ENCODE measurements around the gene CORO6. TPM values are rescaled to one million over a fixed set of nuclear protein-coding genes. Genes with fewer than 3 reads are reported as not detected.

CORO6 gene
- total RNA-seq, 1 experiment from 2014 or later, result 9.7 TPM

DNA sequence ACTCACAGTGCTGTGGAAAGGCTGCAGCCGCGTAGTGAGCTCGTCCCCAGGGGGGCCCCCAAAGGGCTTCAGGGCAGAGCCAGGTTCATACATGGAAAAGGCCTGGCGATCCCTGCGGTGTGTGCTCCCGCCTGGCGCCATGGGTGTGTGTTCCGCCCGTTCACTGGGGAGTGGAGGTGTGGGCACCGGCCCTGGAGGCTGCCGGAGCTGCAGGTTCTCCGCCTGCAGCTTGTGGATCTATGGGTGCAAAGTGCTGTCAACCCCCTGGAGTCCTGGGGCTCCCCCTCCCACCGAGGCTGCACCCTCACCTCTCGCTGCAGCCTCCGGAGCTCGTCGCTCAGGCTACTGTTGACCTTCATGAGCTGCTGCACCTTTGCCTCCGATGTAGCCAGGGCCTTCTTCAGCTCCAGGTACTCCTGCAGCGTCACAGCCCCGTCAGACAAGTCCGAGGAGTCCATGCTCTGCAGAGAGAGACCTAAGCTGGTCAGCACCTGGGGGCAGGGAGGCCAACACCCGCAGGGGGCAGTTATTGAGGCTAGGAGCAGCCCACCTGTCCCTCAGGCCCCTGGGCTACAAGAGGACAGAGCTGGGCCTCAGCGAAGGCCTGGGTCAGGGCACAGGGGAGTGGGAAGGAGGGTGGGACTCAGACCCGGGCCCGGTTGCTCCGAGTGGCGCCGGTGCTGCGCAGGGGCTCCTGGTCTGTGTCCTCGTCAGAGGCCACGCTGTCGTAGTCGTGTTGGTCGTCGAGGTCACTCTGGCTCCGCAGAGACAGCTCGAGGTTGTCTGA, 46.3 kb downstream of the CORO6 start:
- in situ Hi-C loops (cut with HindIII; ENCODE audit: low pct_unique_long_range_greater_than_20kb, low sequenced_read_pairs), result no loop called here
- no peak overlapping the region for H3K4me3 ChIP-seq (ENCODE audit: low read depth in 2 of 2, low read length in 2 of 2)
- intact Hi-C loops (cut with micrococcal nuclease; ENCODE audit: unreplicated experiment), result no loop called here
- ChIA-PET POLR2A (interaction anchor here (0.5 kb wide), 1 partner anchor 64 kb away, joined by 4 read pairs; no protein-coding TSS in a partner anchor), CTCF (interaction anchor here (0.5 to 0.8 kb wide), 2 partner anchors 43 to 225 kb away, joined by 4 to 8 read pairs; no protein-coding TSS in a partner anchor)
- no peaks in the 10 kb centered on the region for H3K9me3 ChIP-seq (ENCODE audit: control insufficient read depth, insufficient read depth, low read depth, low read length)
- no peak overlapping the region for H3K27ac ChIP-seq (ENCODE audit: low read length)
- no TSS peak for BruUV-seq (replicated peaks)
- ATAC-seq (no peak), DNase-seq (ENCODE audit: low read depth, low spot score) (no peak)
- H3K27me3 ChIP-seq (ENCODE audit: control insufficient read depth, insufficient read depth, low read length), result no peaks in the 10 kb centered on the region
- no peaks in the 10 kb centered on the region for H3K4me1 ChIP-seq (ENCODE audit: control insufficient read depth, insufficient read depth, low read length)
- H3K36me3 ChIP-seq (ENCODE audit: control insufficient read depth, insufficient read depth, low read length), result no peaks in the 10 kb centered on the region
- TF ChIP-seq, protein P1, sequence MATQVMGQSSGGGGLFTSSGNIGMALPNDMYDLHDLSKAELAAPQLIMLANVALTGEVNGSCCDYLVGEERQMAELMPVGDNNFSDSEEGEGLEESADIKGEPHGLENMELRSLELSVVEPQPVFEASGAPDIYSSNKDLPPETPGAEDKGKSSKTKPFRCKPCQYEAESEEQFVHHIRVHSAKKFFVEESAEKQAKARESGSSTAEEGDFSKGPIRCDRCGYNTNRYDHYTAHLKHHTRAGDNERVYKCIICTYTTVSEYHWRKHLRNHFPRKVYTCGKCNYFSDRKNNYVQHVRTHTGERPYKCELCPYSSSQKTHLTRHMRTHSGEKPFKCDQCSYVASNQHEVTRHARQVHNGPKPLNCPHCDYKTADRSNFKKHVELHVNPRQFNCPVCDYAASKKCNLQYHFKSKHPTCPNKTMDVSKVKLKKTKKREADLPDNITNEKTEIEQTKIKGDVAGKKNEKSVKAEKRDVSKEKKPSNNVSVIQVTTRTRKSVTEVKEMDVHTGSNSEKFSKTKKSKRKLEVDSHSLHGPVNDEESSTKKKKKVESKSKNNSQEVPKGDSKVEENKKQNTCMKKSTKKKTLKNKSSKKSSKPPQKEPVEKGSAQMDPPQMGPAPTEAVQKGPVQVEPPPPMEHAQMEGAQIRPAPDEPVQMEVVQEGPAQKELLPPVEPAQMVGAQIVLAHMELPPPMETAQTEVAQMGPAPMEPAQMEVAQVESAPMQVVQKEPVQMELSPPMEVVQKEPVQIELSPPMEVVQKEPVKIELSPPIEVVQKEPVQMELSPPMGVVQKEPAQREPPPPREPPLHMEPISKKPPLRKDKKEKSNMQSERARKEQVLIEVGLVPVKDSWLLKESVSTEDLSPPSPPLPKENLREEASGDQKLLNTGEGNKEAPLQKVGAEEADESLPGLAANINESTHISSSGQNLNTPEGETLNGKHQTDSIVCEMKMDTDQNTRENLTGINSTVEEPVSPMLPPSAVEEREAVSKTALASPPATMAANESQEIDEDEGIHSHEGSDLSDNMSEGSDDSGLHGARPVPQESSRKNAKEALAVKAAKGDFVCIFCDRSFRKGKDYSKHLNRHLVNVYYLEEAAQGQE (IDR thresholded peaks at IDR 0.05; ENCODE audit: insufficient read depth in 1 of 2, low read depth in 2 of 2, low read length in 1 of 2), result no peak
- TF ChIP-seq, protein P2, sequence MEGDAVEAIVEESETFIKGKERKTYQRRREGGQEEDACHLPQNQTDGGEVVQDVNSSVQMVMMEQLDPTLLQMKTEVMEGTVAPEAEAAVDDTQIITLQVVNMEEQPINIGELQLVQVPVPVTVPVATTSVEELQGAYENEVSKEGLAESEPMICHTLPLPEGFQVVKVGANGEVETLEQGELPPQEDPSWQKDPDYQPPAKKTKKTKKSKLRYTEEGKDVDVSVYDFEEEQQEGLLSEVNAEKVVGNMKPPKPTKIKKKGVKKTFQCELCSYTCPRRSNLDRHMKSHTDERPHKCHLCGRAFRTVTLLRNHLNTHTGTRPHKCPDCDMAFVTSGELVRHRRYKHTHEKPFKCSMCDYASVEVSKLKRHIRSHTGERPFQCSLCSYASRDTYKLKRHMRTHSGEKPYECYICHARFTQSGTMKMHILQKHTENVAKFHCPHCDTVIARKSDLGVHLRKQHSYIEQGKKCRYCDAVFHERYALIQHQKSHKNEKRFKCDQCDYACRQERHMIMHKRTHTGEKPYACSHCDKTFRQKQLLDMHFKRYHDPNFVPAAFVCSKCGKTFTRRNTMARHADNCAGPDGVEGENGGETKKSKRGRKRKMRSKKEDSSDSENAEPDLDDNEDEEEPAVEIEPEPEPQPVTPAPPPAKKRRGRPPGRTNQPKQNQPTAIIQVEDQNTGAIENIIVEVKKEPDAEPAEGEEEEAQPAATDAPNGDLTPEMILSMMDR (IDR thresholded peaks at IDR 0.05), result no peak
- TF ChIP-seq SIN3A (IDR thresholded peaks at IDR 0.05; ENCODE audit: borderline replicate concordance, insufficient read depth, low read depth, low read length), result no peak
- TF ChIP-seq TCF7L2 (IDR thresholded peaks at IDR 0.05; ENCODE audit: low read depth, low read length), result no peak
- TF ChIP-seq POLR2AphosphoS5 (IDR thresholded peaks at IDR 0.05; ENCODE audit: low read depth, low read length), result no peak; the same call in 1 of the 2 replicates

DNA sequence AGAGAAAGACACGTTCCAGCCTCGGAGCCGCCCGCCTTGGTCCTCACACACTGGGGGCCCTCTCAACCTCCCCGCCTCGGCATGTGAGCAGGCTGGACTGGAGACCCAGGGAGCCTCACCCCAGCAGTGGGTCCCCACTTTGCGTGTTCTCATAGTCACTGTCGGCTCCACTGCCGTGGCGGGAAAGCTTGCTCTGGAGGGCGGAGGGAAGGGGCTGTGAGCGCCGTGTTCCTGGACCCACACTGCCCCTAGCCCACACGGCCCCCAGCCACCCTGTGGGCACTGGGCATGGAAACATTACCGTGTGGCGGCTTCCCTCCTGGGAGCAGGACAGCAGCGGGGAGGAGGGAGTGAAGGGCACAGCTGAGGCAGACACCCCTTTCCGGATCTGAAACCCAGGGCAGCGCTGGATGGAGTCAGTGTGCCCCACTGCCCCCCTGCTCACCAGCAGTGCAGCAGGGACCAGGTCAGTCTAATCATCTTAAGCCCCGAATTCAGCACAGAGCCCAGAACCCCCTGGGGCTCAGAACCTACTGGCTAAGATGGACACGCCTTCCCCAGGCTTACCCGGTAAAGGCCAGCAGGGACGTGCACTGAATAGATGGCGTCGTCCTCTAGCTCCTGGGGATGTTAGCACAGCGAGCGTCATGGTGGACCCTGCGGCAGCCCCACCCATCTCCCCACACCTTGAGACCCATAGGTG, 47.0 kb downstream of the CORO6 start:
- H3K4me3 ChIP-seq (ENCODE audit: low read depth in 2 of 2, low read length in 2 of 2), result no peak overlapping the region
- ChIA-PET CTCF (interaction anchor here (0.8 kb wide), 1 partner anchor 43 kb away, joined by 4 read pairs; no protein-coding TSS in a partner anchor), POLR2A (no interaction called here)
- H3K4me1 ChIP-seq (ENCODE audit: control insufficient read depth, insufficient read depth, low read length), result no peaks in the 10 kb centered on the region
- no peak overlapping the region for H3K27ac ChIP-seq (ENCODE audit: low read length)
- no peaks in the 10 kb centered on the region for H3K27me3 ChIP-seq (ENCODE audit: control insufficient read depth, insufficient read depth, low read length)
- no peak; the same call in 1 of the 2 replicates for TF ChIP-seq POLR2AphosphoS5 (IDR thresholded peaks at IDR 0.05; ENCODE audit: low read depth, low read length)
- TF ChIP-seq TCF7L2 (IDR thresholded peaks at IDR 0.05; ENCODE audit: low read depth, low read length), result no peak
- no peak for TF ChIP-seq SIN3A (IDR thresholded peaks at IDR 0.05; ENCODE audit: borderline replicate concordance, insufficient read depth, low read depth, low read length)
- DNase-seq (ENCODE audit: low read depth, low spot score) (no peak), ATAC-seq (no peak)
- intact Hi-C loops (cut with micrococcal nuclease; ENCODE audit: unreplicated experiment), result no loop called here
- in situ Hi-C loops (cut with HindIII; ENCODE audit: low pct_unique_long_range_greater_than_20kb, low sequenced_read_pairs), result no loop called here
- H3K9me3 ChIP-seq (ENCODE audit: control insufficient read depth, insufficient read depth, low read depth, low read length), result no peaks in the 10 kb centered on the region
- no peaks in the 10 kb centered on the region for H3K36me3 ChIP-seq (ENCODE audit: control insufficient read depth, insufficient read depth, low read length)
- no TSS peak for BruUV-seq (replicated peaks)

Measured in Panc1 (cell line).